Neutrophil (primary cell): Measurements from ENCODE around the gene XYLT1.

ENCODE experiments used
- H3K27ac ChIP-seq: fragments of 200-600 bp; sonication (generic); 2 replicates; pipeline ENCODE4 v1.5.1; 2016; ENCODE audit warnings: mild to moderate bottlenecking, moderate library complexity
- H3K27me3 ChIP-seq: fragments of 200-600 bp; sonication (generic); 2 replicates; pipeline ENCODE4 v1.6.0; 2016; ENCODE audit warnings: mild to moderate bottlenecking
- H3K36me3 ChIP-seq: fragments of 200-600 bp; sonication (generic); 2 replicates; pipeline ENCODE4 v1.5.1; 2017
- H3K4me1 ChIP-seq, 2 experiments: fragments of 200-600 bp in 1 of 2; sonication (generic) in 1 of 2; 1 replicate in 1 of 2; 2 replicates in 1 of 2; pipeline versions ENCODE4 v1.5.1 to v1.6.1; 2013 to 2016; ENCODE audit warnings: low read depth in 1 of 2, low read length in 1 of 2, mild to moderate bottlenecking in 1 of 2, moderate library complexity in 1 of 2; ENCODE audit not compliant: control insufficient read depth in 1 of 2, insufficient read depth in 1 of 2
- H3K4me3 ChIP-seq, 2 experiments: fragments of 200-600 bp in 1 of 2; sonication (generic) in 1 of 2; 1 replicate in 1 of 2; 2 replicates in 1 of 2; pipeline ENCODE4 v1.5.1; 2013 to 2016; ENCODE audit warnings: low read depth in 1 of 2, low read length in 1 of 2, mild to moderate bottlenecking in 1 of 2, moderate library complexity in 1 of 2
- H3K9me3 ChIP-seq: fragments of 200-600 bp; sonication (generic); 2 replicates; pipeline ENCODE4 v1.5.1; 2016
- CTCF ChIP-seq: fragments of 200-600 bp; sonication (generic); IDR thresholded peaks from 2 replicates; pipeline ENCODE4 v1.5.1; 2016; ENCODE audit warnings: antibody characterized with exemption

Gene XYLT1

GRCh38 chr16:17333229-17333628 lies 137.5 kb downstream of the XYLT1 start:
- no peak for TF ChIP-seq CTCF
- Histone ChIP-seq H3K27ac (no peak overlapping the region), H3K4me1 (peaks cover 13 to 29% of the 10 kb centered on the region in 2 experiments), H3K36me3 (no peaks in the 10 kb centered on the region), H3K27me3 (no peaks in the 10 kb centered on the region), H3K4me3 (no peak overlapping the region), H3K9me3 (no peaks in the 10 kb centered on the region)

GRCh38 chr16:17331991-17332390 lies 138.8 kb downstream of the XYLT1 start:
- Histone ChIP-seq H3K36me3 (no peaks in the 10 kb centered on the region), H3K9me3 (no peaks in the 10 kb centered on the region), H3K4me1 (peaks cover 13 to 29% of the 10 kb centered on the region in 2 experiments), H3K27me3 (no peaks in the 10 kb centered on the region), H3K4me3 (no peak overlapping the region), H3K27ac (no peak overlapping the region)
- TF ChIP-seq CTCF, result no peak

GRCh38 chr16:17331071-17331607 lies 139.6 kb downstream of the XYLT1 start:
- Histone ChIP-seq H3K27ac (no peak overlapping the region), H3K4me3 (no peak overlapping the region)
- no peak for TF ChIP-seq CTCF

GRCh38 chr16:17330044-17330443 lies 140.7 kb downstream of the XYLT1 start:
- Histone ChIP-seq H3K9me3 (no peaks in the 10 kb centered on the region), H3K4me1 (peaks cover 13 to 17% of the 10 kb centered on the region in 2 experiments), H3K27ac (no peak overlapping the region), H3K36me3 (no peaks in the 10 kb centered on the region), H3K4me3 (no peak overlapping the region), H3K27me3 (no peaks in the 10 kb centered on the region)
- no peak for TF ChIP-seq CTCF

More at GRCh38 chr16:17331071-17331607, 139.6 kb downstream of the XYLT1 start:
- Histone ChIP-seq H3K4me1 (peaks cover 13 to 27% of the 10 kb centered on the region in 2 experiments), H3K9me3 (no peaks in the 10 kb centered on the region), H3K36me3 (no peaks in the 10 kb centered on the region), H3K27me3 (no peaks in the 10 kb centered on the region)

GRCh38 chr16:17329391-17329790 lies 141.4 kb downstream of the XYLT1 start:
- Histone ChIP-seq H3K4me1 (peaks cover 13 to 17% of the 10 kb centered on the region in 2 experiments), H3K27me3 (no peaks in the 10 kb centered on the region), H3K4me3 (no peak overlapping the region), H3K36me3 (no peaks in the 10 kb centered on the region), H3K9me3 (no peaks in the 10 kb centered on the region), H3K27ac (no peak overlapping the region)
- TF ChIP-seq CTCF, result no peak
